H9 (cell line): ENCODE data around the gene GABARAPL2. TPM values are rescaled to one million over a fixed set of nuclear protein-coding genes. Genes with fewer than 3 reads are reported as not detected.
"Not testable (repeated sequence)": the region's sequence is repeated elsewhere in the genome, so short reads cannot be mapped to it uniquely, and the experiment has no call there.

ENCODE experiments used
- DNase-seq: peaks from one replicate; pipeline ENCODE4 v3.0.0-alpha.2; 2017
- H2AFZ ChIP-seq: one replicate; pipeline ENCODE4 v1.6.1; 2013; ENCODE audit warnings: mild to moderate bottlenecking, low read length, control low read depth, moderate library complexity
- H2AK5ac ChIP-seq: 2 replicates; pipeline ENCODE4 v1.6.1; 2013; ENCODE audit warnings: low read length, control low read depth, mixed read lengths; ENCODE audit not compliant: insufficient read length
- H2BK120ac ChIP-seq: one replicate; pipeline ENCODE4 v1.6.1; 2013; ENCODE audit warnings: low read depth, mild to moderate bottlenecking, low read length, control low read depth, inconsistent platforms; ENCODE audit not compliant: poor library complexity, severe bottlenecking
- H2BK12ac ChIP-seq: 2 replicates; pipeline ENCODE4 v1.6.1; 2013; ENCODE audit warnings: low read length, control low read depth, mixed read lengths, low read depth; ENCODE audit not compliant: insufficient read length
- H2BK15ac ChIP-seq: 2 replicates; pipeline ENCODE4 v1.6.1; 2013; ENCODE audit warnings: low read depth, low read length, control low read depth
- H2BK20ac ChIP-seq: one replicate; pipeline ENCODE4 v1.6.1; 2013; ENCODE audit warnings: low read depth, mild to moderate bottlenecking, low read length, control low read depth, inconsistent platforms; ENCODE audit not compliant: poor library complexity, severe bottlenecking
- H2BK5ac ChIP-seq: 2 replicates; pipeline ENCODE4 v1.6.1; 2013; ENCODE audit warnings: low read length, control low read depth, mixed read lengths; ENCODE audit not compliant: insufficient read length
- H3K14ac ChIP-seq: 2 replicates; pipeline ENCODE4 v1.6.1; 2013; ENCODE audit warnings: low read length, control low read depth; ENCODE audit not compliant: insufficient read depth
- H3K18ac ChIP-seq: 2 replicates; pipeline ENCODE4 v1.6.1; 2013; ENCODE audit warnings: low read depth, mild to moderate bottlenecking, mixed read lengths, low read length, control low read depth; ENCODE audit not compliant: insufficient read length
- H3K23ac ChIP-seq: 2 replicates; pipeline ENCODE4 v1.6.1; 2013; ENCODE audit warnings: low read length, control low read depth, mixed read lengths, low read depth; ENCODE audit not compliant: insufficient read length
- H3K23me2 ChIP-seq: 2 replicates; pipeline ENCODE4 v1.6.1; 2013; ENCODE audit warnings: low read depth, mild to moderate bottlenecking, mixed read lengths, low read length, control low read depth; ENCODE audit not compliant: insufficient read length, poor library complexity, severe bottlenecking
- H3K27ac ChIP-seq: 2 replicates; pipeline ENCODE4 v1.5.1; 2013; ENCODE audit warnings: low read length, control low read depth, mixed read lengths, low read depth; ENCODE audit not compliant: insufficient read length
- H3K27me3 ChIP-seq: 2 replicates; pipeline ENCODE4 v1.6.1; 2013; ENCODE audit warnings: low read length, control low read depth, inconsistent platforms; ENCODE audit not compliant: insufficient read depth
- H3K4ac ChIP-seq: 2 replicates; pipeline ENCODE4 v1.6.1; 2013; ENCODE audit warnings: low read depth, mild to moderate bottlenecking, control low read depth, inconsistent platforms, low read length, moderate library complexity
- H3K4me1 ChIP-seq: 2 replicates; pipeline ENCODE4 v1.6.1; 2013; ENCODE audit warnings: low read length, control low read depth, inconsistent platforms; ENCODE audit not compliant: insufficient read depth
- H3K4me2 ChIP-seq: 2 replicates; pipeline ENCODE4 v1.6.1; 2013; ENCODE audit warnings: low read length, control low read depth, mixed read lengths; ENCODE audit not compliant: insufficient read length, insufficient read depth
- H3K56ac ChIP-seq: 2 replicates; pipeline ENCODE4 v1.6.1; 2013; ENCODE audit warnings: low read depth, mild to moderate bottlenecking, mixed read lengths, low read length, control low read depth; ENCODE audit not compliant: insufficient read length
- H3K79me1 ChIP-seq: 2 replicates; pipeline ENCODE4 v1.6.1; 2013; ENCODE audit warnings: low read depth, mild to moderate bottlenecking, moderate library complexity, low read length, control low read depth, inconsistent platforms; ENCODE audit not compliant: insufficient read depth, poor library complexity, severe bottlenecking
- H3K79me2 ChIP-seq: 2 replicates; pipeline ENCODE4 v1.6.1; 2013; ENCODE audit warnings: low read length, control low read depth, inconsistent platforms; ENCODE audit not compliant: insufficient read depth
- H3K9ac ChIP-seq: 2 replicates; pipeline ENCODE4 v1.6.1; 2013; ENCODE audit warnings: low read length, control low read depth, mixed read lengths; ENCODE audit not compliant: insufficient read length; ENCODE audit errors: extremely low read depth
- H3K9me3 ChIP-seq: one replicate; pipeline ENCODE4 v1.6.1; 2013; ENCODE audit warnings: low read depth, low read length, inconsistent platforms; ENCODE audit not compliant: control insufficient read depth
- H3T11ph ChIP-seq: one replicate; pipeline ENCODE4 v1.6.1; 2013; ENCODE audit warnings: mild to moderate bottlenecking, low read length, control low read depth, inconsistent platforms
- H4K20me1 ChIP-seq: one replicate; pipeline ENCODE4 v1.6.1; 2013; ENCODE audit not compliant: control insufficient read depth, insufficient read length, insufficient read depth
- H4K5ac ChIP-seq: 2 replicates; pipeline ENCODE4 v1.6.1; 2013; ENCODE audit warnings: low read depth, mild to moderate bottlenecking, mixed read lengths, low read length, control low read depth; ENCODE audit not compliant: insufficient read length
- H4K8ac ChIP-seq: replicated peaks from 2 replicates; pipeline ENCODE4 v1.6.1; 2013; ENCODE audit warnings: low read length, control low read depth, mixed read lengths, low read depth; ENCODE audit not compliant: insufficient read length
- H4K91ac ChIP-seq: 2 replicates; pipeline ENCODE4 v1.6.1; 2013; ENCODE audit warnings: low read depth, mild to moderate bottlenecking, moderate library complexity, mixed read lengths, low read length, control low read depth; ENCODE audit not compliant: insufficient read length
- H3K27ac Mint-ChIP-seq, 3 experiments: 2 replicates in 2 of 3; 3 replicates in 1 of 3; pipeline ENCODE4 v1.8.0; 2020 to 2021; ENCODE audit warnings: mixed read lengths in 3 of 3, mild to moderate bottlenecking in 1 of 3, moderate library complexity in 1 of 3
- H3K27me3 Mint-ChIP-seq: 2 replicates; pipeline ENCODE4 v1.8.0; 2021; ENCODE audit warnings: low read depth, mild to moderate bottlenecking, moderate library complexity, mixed read lengths
- H3K36me3 Mint-ChIP-seq, 3 experiments: 2 replicates in 2 of 3; 3 replicates in 1 of 3; pipeline ENCODE4 v1.8.0; 2020 to 2021; ENCODE audit warnings: low read depth in 3 of 3, mixed read lengths in 3 of 3; ENCODE audit not compliant: insufficient read depth in 1 of 3
- H3K4me1 Mint-ChIP-seq, 2 experiments: 2 replicates each; pipeline ENCODE4 v1.8.0; 2020; ENCODE audit warnings: mixed read lengths in 2 of 2
- H3K4me3 Mint-ChIP-seq, 2 experiments: 2 replicates in 1 of 2; 3 replicates in 1 of 2; pipeline ENCODE4 v1.8.0; 2020 to 2021; ENCODE audit warnings: mild to moderate bottlenecking in 2 of 2, mixed read lengths in 2 of 2, moderate library complexity in 1 of 2
- H3K9me3 Mint-ChIP-seq, 2 experiments: 2 replicates in 1 of 2; 3 replicates in 1 of 2; pipeline ENCODE4 v1.8.0; 2020; ENCODE audit warnings: mild to moderate bottlenecking in 2 of 2, mixed read lengths in 2 of 2, moderate library complexity in 1 of 2
- WGBS: extraction: QIAGEN DNeasy Blood & Tissue Kit; methylation state at CpG from one replicate; pipeline ENCODE4 v1.1.7; 2013; ENCODE audit warnings: missing lambda C conversion rate, low lambda C conversion rate, mixed read lengths; ENCODE audit not compliant: insufficient read length; ENCODE audit errors: extremely low coverage; 5-methylcytosine and 5-hydroxymethylcytosine counted together
- total RNA-seq: library from RNA; stranded (reverse); gene quantifications from 2 replicates; pipeline ENCODE4 v1.2.1, GENCODE V29; 2021
- TF ChIP-seq, protein P1 (sequence below): fragments of 200-600 bp; sonication (generic); conservative IDR thresholded peaks from 3 replicates; pipeline ENCODE4 v1.8.0; 2021; ENCODE audit warnings: antibody characterized with exemption, mild to moderate bottlenecking

Gene GABARAPL2
- total RNA-seq, 1 experiment from 2014 or later, result 62.6 TPM

DNA sequence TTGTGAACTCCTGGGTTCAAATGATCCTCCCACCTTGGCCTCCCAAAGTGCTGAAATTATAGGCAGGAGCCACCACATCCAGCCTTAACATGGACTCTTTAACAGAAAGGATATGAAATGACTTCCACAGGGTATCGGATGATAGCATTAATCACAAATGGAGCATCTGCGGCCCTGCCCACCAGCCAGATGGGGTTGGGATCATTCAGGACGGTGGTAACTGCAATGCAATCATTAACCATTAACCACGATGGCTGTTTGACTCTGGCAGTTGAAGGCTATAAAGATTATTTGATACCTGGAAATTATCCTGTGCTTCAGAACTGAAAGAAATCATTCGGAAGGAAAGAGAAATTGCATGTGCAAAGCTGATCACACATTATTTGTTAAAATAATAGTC, 24.9 kb upstream of the GABARAPL2 start:
- Histone ChIP-seq H3K4ac (no peak overlapping the region), H3K79me2 (no peaks in the 10 kb centered on the region), H3K9ac (no peak overlapping the region), H3K14ac (no peak overlapping the region), H2BK12ac (no peak overlapping the region), H3K4me2 (no peak overlapping the region), H3K27ac (no peak overlapping the region), H3K4me1 (no peaks in the 10 kb centered on the region), H2BK120ac (no peak overlapping the region), H3K23me2 (no peaks in the 10 kb centered on the region), H3K9me3 (no peaks in the 10 kb centered on the region), H4K20me1 (no peaks in the 10 kb centered on the region), H3T11ph (no peak overlapping the region), H4K8ac (no peak overlapping the region), H3K27me3 (no peaks in the 10 kb centered on the region), H2BK15ac (no peak overlapping the region; the same call in 1 of the 2 replicates), H2AFZ (no peak overlapping the region), H4K5ac (no peak overlapping the region), H3K56ac (no peak overlapping the region), H3K18ac (no peak overlapping the region), H2AK5ac (no peak overlapping the region), H3K79me1 (no peaks in the 10 kb centered on the region), H3K23ac (no peak overlapping the region), H2BK20ac (no peak overlapping the region), H4K91ac (no peak overlapping the region), H2BK5ac (no peak overlapping the region)
- WGBS, result no CpG with 5 or more reads among the region's 5 CpGs
- Mint-ChIP-seq H3K27ac (no peak overlapping the region), H3K36me3 (peaks cover 0 to 2% (median 0%) of the 10 kb centered on the region in 3 experiments; a peak in 2 of 7 replicates), H3K9me3 (no peaks in the 10 kb centered on the region), H3K27me3 (no peaks in the 10 kb centered on the region), H3K4me3 (no peak overlapping the region), H3K4me1 (peaks cover 3 to 6% of the 10 kb centered on the region in 2 experiments; a peak in 2 of 4 replicates)
- no peak for DNase-seq
- TF ChIP-seq, protein P1, sequence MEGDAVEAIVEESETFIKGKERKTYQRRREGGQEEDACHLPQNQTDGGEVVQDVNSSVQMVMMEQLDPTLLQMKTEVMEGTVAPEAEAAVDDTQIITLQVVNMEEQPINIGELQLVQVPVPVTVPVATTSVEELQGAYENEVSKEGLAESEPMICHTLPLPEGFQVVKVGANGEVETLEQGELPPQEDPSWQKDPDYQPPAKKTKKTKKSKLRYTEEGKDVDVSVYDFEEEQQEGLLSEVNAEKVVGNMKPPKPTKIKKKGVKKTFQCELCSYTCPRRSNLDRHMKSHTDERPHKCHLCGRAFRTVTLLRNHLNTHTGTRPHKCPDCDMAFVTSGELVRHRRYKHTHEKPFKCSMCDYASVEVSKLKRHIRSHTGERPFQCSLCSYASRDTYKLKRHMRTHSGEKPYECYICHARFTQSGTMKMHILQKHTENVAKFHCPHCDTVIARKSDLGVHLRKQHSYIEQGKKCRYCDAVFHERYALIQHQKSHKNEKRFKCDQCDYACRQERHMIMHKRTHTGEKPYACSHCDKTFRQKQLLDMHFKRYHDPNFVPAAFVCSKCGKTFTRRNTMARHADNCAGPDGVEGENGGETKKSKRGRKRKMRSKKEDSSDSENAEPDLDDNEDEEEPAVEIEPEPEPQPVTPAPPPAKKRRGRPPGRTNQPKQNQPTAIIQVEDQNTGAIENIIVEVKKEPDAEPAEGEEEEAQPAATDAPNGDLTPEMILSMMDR, result no peak

DNA sequence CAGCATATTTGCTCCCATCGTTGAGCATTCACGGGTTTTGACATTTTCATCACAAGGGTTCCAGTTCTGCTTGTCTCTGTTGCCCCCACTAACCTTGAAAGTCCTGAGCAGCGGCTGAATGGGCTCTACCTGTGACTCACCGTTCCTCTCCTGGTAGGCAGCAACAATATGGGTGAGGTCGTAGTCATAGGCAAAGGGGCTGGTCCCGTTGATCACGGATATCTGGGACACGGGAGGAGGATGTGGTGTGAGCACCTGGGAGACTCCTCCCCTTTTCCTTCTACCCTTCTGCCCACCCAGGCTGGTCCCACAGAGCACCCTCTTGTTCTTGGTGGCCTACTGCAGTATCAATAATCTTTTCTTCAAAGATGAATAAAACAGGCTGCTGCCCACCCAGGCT, 23.7 kb upstream of the GABARAPL2 start:
- not testable (repeated sequence) for H3K27ac ChIP-seq, H3K9me3 ChIP-seq, H3K27me3 ChIP-seq, H3K18ac ChIP-seq, H3T11ph ChIP-seq, H2BK5ac ChIP-seq, H3K36me3 Mint-ChIP-seq, H4K20me1 ChIP-seq, H4K91ac ChIP-seq, H2AFZ ChIP-seq, H2BK120ac ChIP-seq, H3K9ac ChIP-seq, H4K8ac ChIP-seq, H3K27me3 Mint-ChIP-seq, H2BK12ac ChIP-seq, H3K79me1 ChIP-seq, H2BK15ac ChIP-seq, H3K23ac ChIP-seq, H3K23me2 ChIP-seq, H3K4me2 ChIP-seq, H3K4me1 ChIP-seq, H2AK5ac ChIP-seq, H3K56ac ChIP-seq, H3K27ac Mint-ChIP-seq, H3K79me2 ChIP-seq, H3K4me3 Mint-ChIP-seq, H3K14ac ChIP-seq, H2BK20ac ChIP-seq, H3K9me3 Mint-ChIP-seq, H3K4ac ChIP-seq, H3K4me1 Mint-ChIP-seq, H4K5ac ChIP-seq, DNase-seq
- no CpG with 5 or more reads among the region's 8 CpGs for WGBS
